H9 (cell line): ENCODE measurements around the gene SP140. TPM values are rescaled to one million over a fixed set of nuclear protein-coding genes. Genes with fewer than 3 reads are reported as not detected.

ENCODE experiments used
- DNase-seq: peaks from one replicate; pipeline ENCODE4 v3.0.0-alpha.2; 2017
- H2AFZ ChIP-seq: one replicate; pipeline ENCODE4 v1.6.1; 2013; ENCODE audit warnings: mild to moderate bottlenecking, low read length, control low read depth, moderate library complexity
- H2AK5ac ChIP-seq: 2 replicates; pipeline ENCODE4 v1.6.1; 2013; ENCODE audit warnings: low read length, control low read depth, mixed read lengths; ENCODE audit not compliant: insufficient read length
- H2BK120ac ChIP-seq: one replicate; pipeline ENCODE4 v1.6.1; 2013; ENCODE audit warnings: low read depth, mild to moderate bottlenecking, low read length, control low read depth, inconsistent platforms; ENCODE audit not compliant: poor library complexity, severe bottlenecking
- H2BK12ac ChIP-seq: 2 replicates; pipeline ENCODE4 v1.6.1; 2013; ENCODE audit warnings: low read length, control low read depth, mixed read lengths, low read depth; ENCODE audit not compliant: insufficient read length
- H2BK15ac ChIP-seq: 2 replicates; pipeline ENCODE4 v1.6.1; 2013; ENCODE audit warnings: low read depth, low read length, control low read depth
- H2BK20ac ChIP-seq: one replicate; pipeline ENCODE4 v1.6.1; 2013; ENCODE audit warnings: low read depth, mild to moderate bottlenecking, low read length, control low read depth, inconsistent platforms; ENCODE audit not compliant: poor library complexity, severe bottlenecking
- H2BK5ac ChIP-seq: 2 replicates; pipeline ENCODE4 v1.6.1; 2013; ENCODE audit warnings: low read length, control low read depth, mixed read lengths; ENCODE audit not compliant: insufficient read length
- H3K14ac ChIP-seq: 2 replicates; pipeline ENCODE4 v1.6.1; 2013; ENCODE audit warnings: low read length, control low read depth; ENCODE audit not compliant: insufficient read depth
- H3K18ac ChIP-seq: 2 replicates; pipeline ENCODE4 v1.6.1; 2013; ENCODE audit warnings: low read depth, mild to moderate bottlenecking, mixed read lengths, low read length, control low read depth; ENCODE audit not compliant: insufficient read length
- H3K23ac ChIP-seq: 2 replicates; pipeline ENCODE4 v1.6.1; 2013; ENCODE audit warnings: low read length, control low read depth, mixed read lengths, low read depth; ENCODE audit not compliant: insufficient read length
- H3K23me2 ChIP-seq: 2 replicates; pipeline ENCODE4 v1.6.1; 2013; ENCODE audit warnings: low read depth, mild to moderate bottlenecking, mixed read lengths, low read length, control low read depth; ENCODE audit not compliant: insufficient read length, poor library complexity, severe bottlenecking
- H3K27ac ChIP-seq: 2 replicates; pipeline ENCODE4 v1.5.1; 2013; ENCODE audit warnings: low read length, control low read depth, mixed read lengths, low read depth; ENCODE audit not compliant: insufficient read length
- H3K27me3 ChIP-seq: 2 replicates; pipeline ENCODE4 v1.6.1; 2013; ENCODE audit warnings: low read length, control low read depth, inconsistent platforms; ENCODE audit not compliant: insufficient read depth
- H3K4ac ChIP-seq: 2 replicates; pipeline ENCODE4 v1.6.1; 2013; ENCODE audit warnings: low read depth, mild to moderate bottlenecking, control low read depth, inconsistent platforms, low read length, moderate library complexity
- H3K4me1 ChIP-seq: 2 replicates; pipeline ENCODE4 v1.6.1; 2013; ENCODE audit warnings: low read length, control low read depth, inconsistent platforms; ENCODE audit not compliant: insufficient read depth
- H3K4me2 ChIP-seq: 2 replicates; pipeline ENCODE4 v1.6.1; 2013; ENCODE audit warnings: low read length, control low read depth, mixed read lengths; ENCODE audit not compliant: insufficient read length, insufficient read depth
- H3K56ac ChIP-seq: 2 replicates; pipeline ENCODE4 v1.6.1; 2013; ENCODE audit warnings: low read depth, mild to moderate bottlenecking, mixed read lengths, low read length, control low read depth; ENCODE audit not compliant: insufficient read length
- H3K79me1 ChIP-seq: 2 replicates; pipeline ENCODE4 v1.6.1; 2013; ENCODE audit warnings: low read depth, mild to moderate bottlenecking, moderate library complexity, low read length, control low read depth, inconsistent platforms; ENCODE audit not compliant: insufficient read depth, poor library complexity, severe bottlenecking
- H3K79me2 ChIP-seq: 2 replicates; pipeline ENCODE4 v1.6.1; 2013; ENCODE audit warnings: low read length, control low read depth, inconsistent platforms; ENCODE audit not compliant: insufficient read depth
- H3K9ac ChIP-seq: 2 replicates; pipeline ENCODE4 v1.6.1; 2013; ENCODE audit warnings: low read length, control low read depth, mixed read lengths; ENCODE audit not compliant: insufficient read length; ENCODE audit errors: extremely low read depth
- H3K9me3 ChIP-seq: one replicate; pipeline ENCODE4 v1.6.1; 2013; ENCODE audit warnings: low read depth, low read length, inconsistent platforms; ENCODE audit not compliant: control insufficient read depth
- H3T11ph ChIP-seq: one replicate; pipeline ENCODE4 v1.6.1; 2013; ENCODE audit warnings: mild to moderate bottlenecking, low read length, control low read depth, inconsistent platforms
- H4K20me1 ChIP-seq: one replicate; pipeline ENCODE4 v1.6.1; 2013; ENCODE audit not compliant: control insufficient read depth, insufficient read length, insufficient read depth
- H4K5ac ChIP-seq: 2 replicates; pipeline ENCODE4 v1.6.1; 2013; ENCODE audit warnings: low read depth, mild to moderate bottlenecking, mixed read lengths, low read length, control low read depth; ENCODE audit not compliant: insufficient read length
- H4K8ac ChIP-seq: replicated peaks from 2 replicates; pipeline ENCODE4 v1.6.1; 2013; ENCODE audit warnings: low read length, control low read depth, mixed read lengths, low read depth; ENCODE audit not compliant: insufficient read length
- H4K91ac ChIP-seq: 2 replicates; pipeline ENCODE4 v1.6.1; 2013; ENCODE audit warnings: low read depth, mild to moderate bottlenecking, moderate library complexity, mixed read lengths, low read length, control low read depth; ENCODE audit not compliant: insufficient read length
- H3K27ac Mint-ChIP-seq, 3 experiments: 2 replicates in 2 of 3; 3 replicates in 1 of 3; pipeline ENCODE4 v1.8.0; 2020 to 2021; ENCODE audit warnings: mixed read lengths in 3 of 3, mild to moderate bottlenecking in 1 of 3, moderate library complexity in 1 of 3
- H3K27me3 Mint-ChIP-seq: 2 replicates; pipeline ENCODE4 v1.8.0; 2021; ENCODE audit warnings: low read depth, mild to moderate bottlenecking, moderate library complexity, mixed read lengths
- H3K36me3 Mint-ChIP-seq, 3 experiments: 2 replicates in 2 of 3; 3 replicates in 1 of 3; pipeline ENCODE4 v1.8.0; 2020 to 2021; ENCODE audit warnings: low read depth in 3 of 3, mixed read lengths in 3 of 3; ENCODE audit not compliant: insufficient read depth in 1 of 3
- H3K4me1 Mint-ChIP-seq, 2 experiments: 2 replicates each; pipeline ENCODE4 v1.8.0; 2020; ENCODE audit warnings: mixed read lengths in 2 of 2
- H3K4me3 Mint-ChIP-seq, 2 experiments: 2 replicates in 1 of 2; 3 replicates in 1 of 2; pipeline ENCODE4 v1.8.0; 2020 to 2021; ENCODE audit warnings: mild to moderate bottlenecking in 2 of 2, mixed read lengths in 2 of 2, moderate library complexity in 1 of 2
- H3K9me3 Mint-ChIP-seq, 2 experiments: 2 replicates in 1 of 2; 3 replicates in 1 of 2; pipeline ENCODE4 v1.8.0; 2020; ENCODE audit warnings: mild to moderate bottlenecking in 2 of 2, mixed read lengths in 2 of 2, moderate library complexity in 1 of 2
- WGBS: extraction: QIAGEN DNeasy Blood & Tissue Kit; methylation state at CpG from one replicate; pipeline ENCODE4 v1.1.7; 2013; ENCODE audit warnings: missing lambda C conversion rate, low lambda C conversion rate, mixed read lengths; ENCODE audit not compliant: insufficient read length; ENCODE audit errors: extremely low coverage; 5-methylcytosine and 5-hydroxymethylcytosine counted together
- total RNA-seq: library from RNA; stranded (reverse); gene quantifications from 2 replicates; pipeline ENCODE4 v1.2.1, GENCODE V29; 2021
- TF ChIP-seq, protein P1 (sequence below): fragments of 200-600 bp; sonication (generic); conservative IDR thresholded peaks from 3 replicates; pipeline ENCODE4 v1.8.0; 2021; ENCODE audit warnings: antibody characterized with exemption, mild to moderate bottlenecking

SP140 gene
- total RNA-seq, 1 experiment from 2014 or later = 0.31 TPM

DNA sequence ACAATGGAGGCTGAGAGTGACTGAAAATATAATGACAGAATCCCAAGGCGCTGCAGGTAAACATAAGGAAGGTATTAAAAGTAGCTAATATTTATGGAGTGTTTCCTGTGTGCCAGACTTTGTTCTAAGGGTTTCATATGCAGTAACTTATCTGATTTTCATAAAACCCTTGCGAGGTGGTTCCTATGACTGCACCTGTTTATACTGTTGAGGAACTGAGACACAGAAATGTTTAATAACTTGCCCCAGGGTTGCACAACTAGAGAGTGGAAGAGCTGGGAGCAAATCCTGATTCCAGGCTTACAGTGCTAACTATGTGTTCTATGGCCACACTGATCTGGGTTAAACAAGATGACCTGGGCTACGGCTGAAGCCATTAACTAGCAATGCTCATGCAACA is 8.1 kb upstream of the SP140 start:
- H3K27ac ChIP-seq = no peak overlapping the region
- H3K56ac ChIP-seq = no peak overlapping the region
- H3K23me2 ChIP-seq = peaks cover 6% of the 10 kb centered on the region
- no peaks in the 10 kb centered on the region for H3K27me3 ChIP-seq
- no peak for DNase-seq
- Mint-ChIP-seq H3K9me3 (no peaks in the 10 kb centered on the region), H3K36me3 (peaks cover 0 to 9% (median 0%) of the 10 kb centered on the region in 3 experiments; a peak in 1 of 7 replicates), H3K4me3 (no peak overlapping the region), H3K27ac (no peak overlapping the region), H3K4me1 (peaks cover 9 to 13% of the 10 kb centered on the region in 2 experiments), H3K27me3 (no peaks in the 10 kb centered on the region)
- no peak overlapping the region for H3T11ph ChIP-seq
- no peak overlapping the region for H2BK12ac ChIP-seq
- H4K20me1 ChIP-seq = no peaks in the 10 kb centered on the region
- no peaks in the 10 kb centered on the region for H3K79me1 ChIP-seq
- H3K9me3 ChIP-seq = no peaks in the 10 kb centered on the region
- WGBS = no CpG with 5 or more reads among the region's 3 CpGs
- H3K18ac ChIP-seq = no peak overlapping the region
- no peaks in the 10 kb centered on the region for H3K79me2 ChIP-seq
- H3K9ac ChIP-seq = no peak overlapping the region
- H3K14ac ChIP-seq = no peak overlapping the region
- TF ChIP-seq, protein P1, sequence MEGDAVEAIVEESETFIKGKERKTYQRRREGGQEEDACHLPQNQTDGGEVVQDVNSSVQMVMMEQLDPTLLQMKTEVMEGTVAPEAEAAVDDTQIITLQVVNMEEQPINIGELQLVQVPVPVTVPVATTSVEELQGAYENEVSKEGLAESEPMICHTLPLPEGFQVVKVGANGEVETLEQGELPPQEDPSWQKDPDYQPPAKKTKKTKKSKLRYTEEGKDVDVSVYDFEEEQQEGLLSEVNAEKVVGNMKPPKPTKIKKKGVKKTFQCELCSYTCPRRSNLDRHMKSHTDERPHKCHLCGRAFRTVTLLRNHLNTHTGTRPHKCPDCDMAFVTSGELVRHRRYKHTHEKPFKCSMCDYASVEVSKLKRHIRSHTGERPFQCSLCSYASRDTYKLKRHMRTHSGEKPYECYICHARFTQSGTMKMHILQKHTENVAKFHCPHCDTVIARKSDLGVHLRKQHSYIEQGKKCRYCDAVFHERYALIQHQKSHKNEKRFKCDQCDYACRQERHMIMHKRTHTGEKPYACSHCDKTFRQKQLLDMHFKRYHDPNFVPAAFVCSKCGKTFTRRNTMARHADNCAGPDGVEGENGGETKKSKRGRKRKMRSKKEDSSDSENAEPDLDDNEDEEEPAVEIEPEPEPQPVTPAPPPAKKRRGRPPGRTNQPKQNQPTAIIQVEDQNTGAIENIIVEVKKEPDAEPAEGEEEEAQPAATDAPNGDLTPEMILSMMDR = no peak
- H2AK5ac ChIP-seq = no peak overlapping the region
- no peak overlapping the region for H2AFZ ChIP-seq
- H3K4me2 ChIP-seq = no peak overlapping the region
- no peak overlapping the region for H2BK5ac ChIP-seq
- H4K5ac ChIP-seq = no peak overlapping the region
- H3K4me1 ChIP-seq = no peaks in the 10 kb centered on the region
- no peak overlapping the region for H2BK20ac ChIP-seq
- no peak overlapping the region for H4K91ac ChIP-seq
- no peak overlapping the region for H2BK120ac ChIP-seq
- H3K4ac ChIP-seq = no peak overlapping the region
- H2BK15ac ChIP-seq = no peak overlapping the region
- H3K23ac ChIP-seq = no peak overlapping the region
- no peak overlapping the region for H4K8ac ChIP-seq
